GM12872 (cell line): Measurements from ENCODE around the gene SUCLG1.

Source experiments
- TF ChIP-seq, protein P1 (sequence below): IDR thresholded peaks from 3 replicates; pipeline ENCODE4 v1.5.1; 2011; ENCODE audit warnings: low read depth, mild to moderate bottlenecking, low read length, moderate library complexity; ENCODE audit not compliant: insufficient read depth

Gene SUCLG1

DNA sequence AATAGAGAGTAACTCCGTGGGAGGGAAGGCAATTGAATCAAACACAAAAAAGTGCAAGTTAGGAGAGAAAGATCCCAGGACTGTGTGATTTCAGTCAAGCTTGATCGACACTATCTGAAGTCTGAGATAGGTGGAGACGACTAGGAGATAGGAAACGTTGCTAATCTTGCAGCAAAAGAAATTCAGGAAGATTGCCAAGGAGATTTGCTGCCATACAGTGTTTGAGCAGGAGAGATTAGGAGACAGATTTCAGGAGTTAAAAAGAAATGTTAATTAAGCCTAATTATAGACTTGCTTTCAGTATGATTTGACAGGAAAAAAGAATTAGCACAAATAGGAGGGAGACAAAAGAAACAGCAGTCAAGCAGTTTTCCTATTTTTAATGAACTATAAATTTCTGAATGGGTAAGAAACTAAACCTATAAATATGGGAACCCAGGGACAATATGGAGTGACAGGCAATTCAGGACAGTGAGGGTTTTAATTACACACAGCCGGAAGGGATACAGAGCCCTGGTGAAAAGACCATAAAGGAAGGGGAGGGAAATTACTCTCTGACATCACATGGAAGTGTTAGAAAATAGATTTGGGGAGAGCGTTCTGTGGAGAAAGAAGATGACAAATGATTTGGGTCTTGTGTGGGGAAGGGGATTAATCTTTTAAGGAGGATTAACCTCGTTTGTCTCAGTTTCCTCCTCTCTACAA, 72.6 kb downstream of the SUCLG1 start:
- TF ChIP-seq, protein P1, sequence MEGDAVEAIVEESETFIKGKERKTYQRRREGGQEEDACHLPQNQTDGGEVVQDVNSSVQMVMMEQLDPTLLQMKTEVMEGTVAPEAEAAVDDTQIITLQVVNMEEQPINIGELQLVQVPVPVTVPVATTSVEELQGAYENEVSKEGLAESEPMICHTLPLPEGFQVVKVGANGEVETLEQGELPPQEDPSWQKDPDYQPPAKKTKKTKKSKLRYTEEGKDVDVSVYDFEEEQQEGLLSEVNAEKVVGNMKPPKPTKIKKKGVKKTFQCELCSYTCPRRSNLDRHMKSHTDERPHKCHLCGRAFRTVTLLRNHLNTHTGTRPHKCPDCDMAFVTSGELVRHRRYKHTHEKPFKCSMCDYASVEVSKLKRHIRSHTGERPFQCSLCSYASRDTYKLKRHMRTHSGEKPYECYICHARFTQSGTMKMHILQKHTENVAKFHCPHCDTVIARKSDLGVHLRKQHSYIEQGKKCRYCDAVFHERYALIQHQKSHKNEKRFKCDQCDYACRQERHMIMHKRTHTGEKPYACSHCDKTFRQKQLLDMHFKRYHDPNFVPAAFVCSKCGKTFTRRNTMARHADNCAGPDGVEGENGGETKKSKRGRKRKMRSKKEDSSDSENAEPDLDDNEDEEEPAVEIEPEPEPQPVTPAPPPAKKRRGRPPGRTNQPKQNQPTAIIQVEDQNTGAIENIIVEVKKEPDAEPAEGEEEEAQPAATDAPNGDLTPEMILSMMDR = no peak

DNA sequence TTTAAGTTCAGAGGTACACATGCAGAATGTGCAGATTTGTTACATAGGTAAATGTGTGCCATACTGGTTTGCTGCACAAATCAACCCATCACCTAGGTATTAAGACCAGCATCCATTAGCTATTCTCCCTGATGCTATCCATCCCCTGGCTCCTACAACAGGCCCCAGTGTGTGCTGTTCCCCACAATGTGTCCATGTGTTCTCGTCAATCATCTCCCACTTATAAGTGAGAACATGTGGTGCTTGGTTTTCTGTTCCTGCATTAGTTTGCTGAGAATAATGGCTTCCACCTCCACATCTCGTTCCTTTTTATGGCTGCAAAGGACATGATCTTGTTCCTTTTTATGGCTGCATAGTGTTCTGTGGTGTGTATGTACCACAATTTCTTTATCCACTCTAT, 75.8 kb downstream of the SUCLG1 start:
- TF ChIP-seq, protein P1 = no peak

DNA sequence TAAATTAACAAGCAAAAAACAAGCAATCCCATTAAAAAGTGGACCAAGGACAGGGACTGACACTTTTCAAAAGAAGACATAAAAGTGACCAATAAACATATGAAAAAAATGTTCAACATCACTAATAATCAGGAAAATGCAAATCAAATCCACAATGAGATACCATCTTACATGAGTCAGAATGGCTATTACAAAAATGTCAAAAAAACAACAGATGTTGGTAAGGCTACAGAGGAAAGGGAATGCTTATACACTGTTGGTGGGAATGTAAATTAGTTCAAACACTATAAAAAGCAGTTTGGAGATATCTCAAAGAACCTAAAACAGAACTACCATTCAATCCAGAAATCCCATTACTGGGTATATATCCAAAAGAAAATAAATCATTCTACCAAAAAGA, 78.2 kb downstream of the SUCLG1 start:
- TF ChIP-seq, protein P1 = no peak

DNA sequence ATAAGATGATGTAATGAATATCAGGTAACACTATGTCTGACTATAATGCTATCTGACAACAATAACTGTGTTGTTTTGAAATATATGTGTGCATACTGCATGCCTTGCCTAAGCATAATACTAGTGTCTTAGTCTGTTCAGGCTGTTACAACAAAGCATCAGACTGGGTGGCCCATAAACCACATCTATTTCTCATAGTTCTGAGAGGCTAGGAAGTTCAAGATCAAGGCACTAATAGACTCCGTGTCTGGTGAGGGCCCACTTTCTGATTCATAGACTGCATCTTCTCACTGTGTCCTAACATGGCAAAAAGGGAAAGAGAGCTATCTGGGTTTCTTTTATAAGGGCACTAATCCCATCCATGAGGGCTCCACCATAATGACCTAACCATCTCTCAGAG, 80.1 kb downstream of the SUCLG1 start:
- TF ChIP-seq, protein P1 = no peak

DNA sequence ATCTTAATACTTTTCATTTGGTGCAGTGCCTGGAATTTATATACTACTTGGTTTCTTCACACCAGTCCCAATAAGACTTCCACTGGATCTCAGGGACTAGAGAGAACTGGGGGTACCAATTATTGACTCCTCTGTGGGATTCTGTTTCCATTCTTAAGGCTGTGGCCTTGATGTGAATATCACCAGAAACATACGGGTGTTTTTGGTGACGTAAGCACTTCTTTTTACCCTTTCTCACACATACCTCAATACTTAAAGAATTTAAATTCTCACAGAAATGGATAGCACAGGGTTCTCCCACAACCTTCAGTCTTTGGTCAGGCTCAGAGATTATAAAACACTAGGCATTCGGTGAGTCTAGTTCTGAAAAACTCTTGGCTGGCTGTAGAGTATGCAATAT, 84.1 kb downstream of the SUCLG1 start:
- TF ChIP-seq, protein P1 = no peak

DNA sequence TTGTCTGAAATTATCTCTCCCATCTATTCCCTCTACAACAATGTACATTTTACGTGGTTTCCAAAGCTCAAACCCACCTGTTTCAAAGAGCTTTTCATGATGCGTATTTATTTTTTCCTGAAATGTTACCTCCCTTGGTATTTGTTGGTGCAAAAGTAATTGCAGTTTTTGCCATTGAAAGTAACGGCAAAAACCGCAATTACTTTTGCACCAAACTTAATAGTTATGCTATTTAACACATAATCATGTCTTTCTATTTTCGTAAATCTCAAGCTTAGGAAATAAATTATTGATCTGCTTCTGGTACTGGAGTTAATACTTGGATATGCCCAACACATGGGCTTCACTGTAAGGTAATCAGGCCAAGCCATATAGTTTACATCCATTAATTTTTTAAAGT, 85.2 kb downstream of the SUCLG1 start:
- TF ChIP-seq, protein P1 = no peak
